C4-2B (cell line): Measurements from ENCODE around the gene SLC7A6.

Source experiments
- ZFX ChIP-seq: fragments of 450-650 bp; IDR thresholded peaks from 2 replicates; pipeline ENCODE4 v1.6.1; 2017
- TF ChIP-seq, protein P1 (sequence below): fragments of 450-650 bp; conservative IDR thresholded peaks from 2 replicates; pipeline ENCODE4 v1.5.1; 2017; ENCODE audit warnings: mild to moderate bottlenecking

DNA sequence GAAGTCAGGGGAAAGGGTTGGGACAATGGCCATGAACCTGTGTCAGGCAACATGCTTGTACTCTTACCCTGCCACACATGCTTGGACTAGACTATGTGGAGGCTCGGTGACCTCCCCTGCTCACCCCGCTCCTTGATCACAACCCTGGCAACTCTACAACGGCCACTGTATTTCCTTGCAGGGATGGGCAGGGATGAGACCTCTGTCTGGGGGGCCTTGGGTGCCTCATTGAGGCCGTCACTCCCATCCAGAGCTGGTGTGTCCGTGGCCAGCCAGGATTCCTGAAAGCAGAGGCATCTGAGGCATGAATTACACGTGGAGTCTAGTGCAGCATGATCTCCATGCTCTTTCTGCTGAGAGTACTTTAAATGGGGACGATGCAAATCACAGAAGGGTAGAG lies 18.2 kb upstream of the SLC7A6 start:
- TF ChIP-seq, protein P1, sequence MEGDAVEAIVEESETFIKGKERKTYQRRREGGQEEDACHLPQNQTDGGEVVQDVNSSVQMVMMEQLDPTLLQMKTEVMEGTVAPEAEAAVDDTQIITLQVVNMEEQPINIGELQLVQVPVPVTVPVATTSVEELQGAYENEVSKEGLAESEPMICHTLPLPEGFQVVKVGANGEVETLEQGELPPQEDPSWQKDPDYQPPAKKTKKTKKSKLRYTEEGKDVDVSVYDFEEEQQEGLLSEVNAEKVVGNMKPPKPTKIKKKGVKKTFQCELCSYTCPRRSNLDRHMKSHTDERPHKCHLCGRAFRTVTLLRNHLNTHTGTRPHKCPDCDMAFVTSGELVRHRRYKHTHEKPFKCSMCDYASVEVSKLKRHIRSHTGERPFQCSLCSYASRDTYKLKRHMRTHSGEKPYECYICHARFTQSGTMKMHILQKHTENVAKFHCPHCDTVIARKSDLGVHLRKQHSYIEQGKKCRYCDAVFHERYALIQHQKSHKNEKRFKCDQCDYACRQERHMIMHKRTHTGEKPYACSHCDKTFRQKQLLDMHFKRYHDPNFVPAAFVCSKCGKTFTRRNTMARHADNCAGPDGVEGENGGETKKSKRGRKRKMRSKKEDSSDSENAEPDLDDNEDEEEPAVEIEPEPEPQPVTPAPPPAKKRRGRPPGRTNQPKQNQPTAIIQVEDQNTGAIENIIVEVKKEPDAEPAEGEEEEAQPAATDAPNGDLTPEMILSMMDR, result no peak
- TF ChIP-seq ZFX, result no peak
